Middle frontal gyrus (tissue), 1 donor: ENCODE measurements around the gene FUCA1.
"Not testable (repeated sequence)": the region's sequence is repeated elsewhere in the genome, so short reads cannot be mapped to it uniquely, and the experiment has no call there.

Source experiments
- DNase-seq: peaks from one replicate; pipeline ENCODE4 v3.0.0-alpha.2; 2015; ENCODE audit warnings: low spot score; ENCODE audit errors: extremely low spot score

The FUCA1 gene

DNA sequence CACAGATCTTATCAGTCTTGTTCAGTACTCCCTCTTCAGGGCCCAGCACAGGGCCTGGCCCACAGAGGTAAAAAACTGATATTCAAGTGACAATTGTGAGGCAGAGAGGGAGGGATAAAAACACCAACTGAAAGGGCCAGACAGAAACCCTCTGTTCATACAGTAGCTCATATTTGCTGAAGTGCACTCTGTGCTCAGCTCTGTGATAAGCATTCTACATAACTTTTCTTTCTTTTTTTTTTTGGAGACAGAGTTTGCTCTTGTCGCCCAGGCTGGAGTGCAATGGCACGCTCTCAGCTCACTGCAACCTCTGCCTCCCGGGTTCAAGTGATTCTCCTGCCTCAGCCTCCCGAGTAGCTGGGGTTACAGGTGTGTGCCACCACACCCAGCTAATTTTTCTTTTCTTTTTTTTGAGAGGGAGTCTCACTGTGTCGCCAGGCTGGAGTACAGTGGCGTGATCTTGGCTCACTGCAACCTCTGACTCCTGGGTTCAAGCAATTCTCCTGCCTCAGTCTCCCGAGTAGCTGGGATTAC, 65.2 kb downstream of the FUCA1 start:
- DNase-seq: not testable (repeated sequence)

DNA sequence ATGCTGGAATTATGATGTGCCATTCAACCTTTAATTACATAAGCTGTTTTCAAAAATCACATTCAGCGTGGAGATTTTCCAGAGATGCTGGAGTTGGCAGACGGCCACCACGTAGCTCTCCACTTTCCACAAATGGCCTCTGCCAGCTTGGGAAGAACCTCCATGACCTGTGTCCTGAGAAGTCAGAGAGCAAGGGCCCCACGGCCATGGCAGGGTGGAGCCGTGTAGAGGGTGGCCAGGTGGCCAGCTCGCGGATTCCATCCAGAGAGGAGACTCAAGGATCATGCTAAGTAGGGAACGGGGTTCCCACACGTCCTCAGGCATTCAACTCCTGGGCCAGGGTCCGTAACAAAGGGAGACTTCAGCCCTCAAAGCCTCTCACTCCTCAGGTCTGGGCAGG, 66.2 kb downstream of the FUCA1 start:
- no peak for DNase-seq

DNA sequence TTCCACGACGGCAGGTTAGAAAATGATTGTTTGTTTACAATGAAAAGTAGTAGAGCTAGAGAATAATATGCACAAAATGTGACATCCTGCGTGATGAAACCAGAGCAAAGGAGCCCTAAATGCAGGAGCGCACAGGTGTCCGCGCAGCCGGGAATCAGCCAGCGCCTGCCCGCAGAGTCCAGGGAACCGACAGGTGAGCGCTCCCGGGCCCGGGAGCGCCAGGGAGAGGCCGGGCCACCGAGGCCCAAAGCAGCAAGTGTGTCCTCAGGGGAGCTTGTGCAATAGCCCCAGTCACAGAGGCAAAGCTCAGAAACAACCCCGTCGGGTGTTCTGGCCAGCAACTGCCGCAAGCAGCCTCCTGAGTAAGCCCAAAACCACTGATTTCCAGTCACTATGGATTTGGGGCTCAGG, 66.7 kb downstream of the FUCA1 start:
- DNase-seq: no peak

DNA sequence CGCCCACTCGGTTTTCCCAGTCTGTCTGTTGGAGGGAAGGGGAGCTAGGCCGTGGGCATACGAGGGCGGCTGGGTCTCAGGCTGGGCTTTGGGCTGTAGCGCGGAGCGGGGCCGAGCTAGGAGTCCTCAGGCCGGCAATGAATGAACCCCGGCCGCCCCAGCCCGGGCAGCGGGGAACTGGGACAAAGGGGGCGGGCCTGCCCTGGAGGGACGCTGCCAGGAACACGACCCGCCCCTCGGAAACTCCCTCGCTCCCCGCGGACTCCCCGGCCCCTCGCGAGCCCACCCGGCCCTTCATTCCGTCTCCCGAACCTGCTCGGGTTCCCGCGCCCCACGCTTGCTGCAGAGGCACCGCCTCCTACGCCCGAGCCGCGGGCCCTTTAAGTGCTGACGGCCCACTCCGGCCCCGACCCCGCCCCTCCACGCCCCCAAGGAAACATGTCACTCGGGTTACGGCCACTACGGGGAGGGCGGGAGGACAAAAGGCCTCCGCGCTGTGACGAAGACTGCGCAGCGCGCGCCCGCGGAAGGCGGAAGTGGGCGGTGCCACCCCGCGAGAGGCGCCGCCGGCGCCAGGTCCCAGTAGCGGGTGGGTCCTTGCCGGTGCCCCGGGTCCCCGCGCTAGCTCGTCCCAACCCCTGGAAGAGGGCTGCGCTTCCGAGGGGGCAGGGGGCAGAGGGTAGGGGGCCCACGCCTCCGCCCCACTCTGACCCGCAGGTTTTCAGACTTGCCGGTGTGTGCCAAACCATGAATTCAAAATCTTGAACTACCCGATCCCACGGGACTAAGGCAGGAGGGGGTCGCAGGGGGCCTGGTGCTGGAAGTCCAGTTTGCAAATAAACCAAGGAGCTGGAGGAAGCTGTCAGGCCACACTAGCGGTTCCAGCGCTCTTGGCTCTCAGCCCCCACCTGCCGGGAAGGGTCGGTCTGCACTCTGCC, 67.4 kb downstream of the FUCA1 start, which contains the start of gene GALE:
TSS of gene GALE (minus strand) at position 355 of the 938 bp plus-strand sequence. CDS start 1,747 bp downstream, outside the sequence.
- DNase-seq: peak; percentile 89

- no peak for DNase-seq
These were observed 68.3 kb downstream of the FUCA1 start for GRCh38 chr1:23799570-23800399.

DNA sequence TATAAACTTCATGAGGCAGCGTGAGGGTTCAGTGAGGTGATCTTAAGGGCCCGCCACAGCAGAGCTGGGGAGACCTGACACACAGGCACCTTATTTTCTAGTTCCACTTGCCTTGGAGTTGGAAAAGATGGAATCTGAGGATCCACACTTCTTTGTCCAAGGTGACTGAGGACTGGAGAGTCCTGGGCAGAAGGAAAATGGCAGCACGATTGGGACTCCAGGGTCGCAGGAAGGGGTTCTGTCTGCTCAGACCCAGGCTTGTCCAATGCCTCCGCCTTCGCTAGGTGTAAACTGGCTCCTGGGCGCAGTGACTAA, 68.9 kb downstream of the FUCA1 start:
- no peak for DNase-seq

GRCh38 chr1:23798662-23799142, 69.4 kb downstream of the FUCA1 start:
- DNase-seq: no peak

DNA sequence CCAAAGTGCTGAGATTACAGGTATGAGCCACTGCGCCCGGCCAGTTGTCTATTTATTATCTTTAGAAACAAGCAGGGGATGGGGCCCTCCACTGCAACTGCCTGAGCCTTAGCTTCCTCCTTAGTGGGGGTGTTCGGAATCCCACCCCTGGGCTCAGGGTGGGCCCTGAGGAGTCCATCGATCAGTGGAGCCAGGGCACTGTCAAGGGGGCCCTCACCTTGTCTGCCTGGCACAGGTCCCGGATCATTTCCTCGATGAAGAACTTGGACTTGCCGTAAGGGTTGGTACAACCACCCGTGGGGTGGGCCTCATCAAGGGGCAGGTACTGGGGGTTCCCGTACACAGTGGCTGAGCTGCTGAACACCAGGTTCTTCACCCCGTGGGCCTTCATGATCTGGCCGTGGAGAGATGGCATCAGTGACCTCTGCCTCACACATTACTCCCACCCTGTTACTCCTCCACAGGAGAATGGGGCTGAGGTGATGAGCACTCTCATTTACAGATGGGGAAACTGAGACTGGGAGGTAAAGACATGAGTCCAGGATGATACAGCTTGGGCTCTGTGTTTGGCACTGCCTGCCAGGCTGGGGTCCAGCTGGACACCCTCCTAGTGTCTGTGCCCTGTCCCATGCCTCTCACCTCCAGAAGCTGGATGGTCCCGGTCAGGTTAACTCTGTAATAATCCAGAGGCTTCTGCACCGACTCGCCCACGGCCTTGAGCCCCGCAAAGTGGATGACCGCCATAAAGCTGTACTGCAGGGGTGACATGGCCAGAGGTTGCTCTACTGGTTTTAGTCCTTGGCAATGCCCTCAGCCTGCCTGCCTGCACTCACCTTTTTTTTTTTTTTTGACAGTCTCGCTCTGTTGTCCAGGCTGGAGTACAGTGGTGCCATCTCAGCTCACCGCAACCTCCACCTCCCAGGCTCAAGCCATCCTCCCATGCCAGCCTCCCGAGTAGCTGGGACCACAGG, 70.3 kb downstream of the FUCA1 start:
- no peak for DNase-seq

- no peak for DNase-seq
These were observed 71.4 kb downstream of the FUCA1 start for GRCh38 chr1:23796466-23797271.

DNA sequence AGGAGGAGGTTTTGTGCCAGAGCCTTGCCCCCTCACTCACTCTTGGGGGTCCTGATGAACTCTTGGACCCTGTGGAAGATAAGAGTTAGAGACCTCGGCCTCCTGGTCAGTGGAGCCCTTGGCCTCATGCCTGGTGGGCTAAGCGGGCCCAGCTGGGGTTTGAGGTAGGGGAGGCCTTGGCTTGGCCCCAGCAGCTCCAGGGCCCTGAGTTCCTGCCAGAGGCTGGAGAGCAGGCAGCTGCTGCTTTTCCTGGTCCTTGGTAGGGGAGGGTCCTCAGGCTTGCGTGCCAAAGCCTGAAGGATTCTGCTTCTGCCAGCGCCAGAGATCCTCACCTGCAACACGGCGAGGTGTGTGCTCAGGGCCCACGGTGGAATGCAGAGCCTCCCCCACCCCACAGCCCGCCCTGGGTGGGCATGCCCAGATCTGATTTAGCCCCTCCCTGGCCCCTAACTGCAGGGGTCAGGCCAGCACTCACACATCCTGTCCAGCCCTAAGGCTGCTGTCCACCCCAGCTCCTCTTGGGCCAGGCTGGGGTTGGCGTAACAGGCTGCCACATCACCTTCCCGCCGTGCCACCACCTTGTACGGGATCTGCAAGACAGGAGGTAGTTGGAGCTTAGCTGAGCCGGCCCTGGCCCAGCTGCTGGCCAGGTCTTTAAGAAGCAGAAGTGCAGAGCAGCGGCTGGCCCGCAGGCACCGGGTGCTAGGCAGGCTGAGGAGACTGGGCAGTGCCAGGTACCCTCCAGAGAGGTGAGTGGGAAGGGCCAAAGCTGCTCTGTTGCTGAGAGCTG, 72.2 kb downstream of the FUCA1 start:
- DNase-seq: no peak
